Liver (tissue), 3 donors: ENCODE results near the gene P2RY14.

Source experiments
- ATF3 ChIP-seq: IDR thresholded peaks from 2 replicates; pipeline ENCODE4 v1.6.1; 2016; ENCODE audit warnings: antibody characterized with exemption
- HNF4A ChIP-seq, 2 donors: conservative IDR thresholded peaks; 2 replicates each; pipeline ENCODE4 v1.6.1; 2016; ENCODE audit warnings: antibody characterized with exemption in 2 of 2, mild to moderate bottlenecking in 2 of 2
- SP1 ChIP-seq: IDR thresholded peaks from 2 replicates; pipeline ENCODE4 v1.6.1; 2018; ENCODE audit warnings: antibody characterized with exemption, mild to moderate bottlenecking
- TAF1 ChIP-seq: conservative IDR thresholded peaks from 2 replicates; pipeline ENCODE4 v1.6.1; 2016; ENCODE audit warnings: antibody characterized with exemption, mild to moderate bottlenecking
- TF ChIP-seq, protein P1 (sequence below): fragments of 150-350 bp; IDR thresholded peaks from 2 replicates; pipeline ENCODE4 v1.5.1; 2017; ENCODE audit warnings: improper control_type of control experiment, low read depth, low read length; ENCODE audit not compliant: missing input control
- TF ChIP-seq, protein P2 (sequence below): IDR thresholded peaks from 2 replicates; pipeline ENCODE4 v1.6.1; 2016; ENCODE audit warnings: antibody characterized with exemption
- donor health status: healthy.
- donor health status: healthy.

DNA sequence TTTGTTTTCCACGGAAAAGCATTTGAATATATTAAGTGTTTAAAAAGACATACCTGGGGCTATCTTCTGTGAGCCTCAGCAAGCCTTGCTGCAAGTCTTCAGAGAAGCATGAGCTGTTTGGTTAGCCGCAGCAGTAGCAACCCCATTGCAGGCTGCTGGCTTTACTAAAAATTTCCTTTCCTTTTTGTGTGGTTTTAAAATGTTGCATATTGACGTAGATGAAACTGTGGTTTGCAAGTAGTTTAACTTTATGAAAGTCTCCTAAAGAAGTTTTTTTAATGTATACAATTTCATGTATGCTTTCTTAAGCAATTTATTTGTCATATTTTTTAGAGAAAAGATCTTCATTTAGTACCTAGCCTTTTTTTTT is 75.3 kb downstream of the P2RY14 start, which contains the start of gene GPR171:
- TF ChIP-seq, protein P1, sequence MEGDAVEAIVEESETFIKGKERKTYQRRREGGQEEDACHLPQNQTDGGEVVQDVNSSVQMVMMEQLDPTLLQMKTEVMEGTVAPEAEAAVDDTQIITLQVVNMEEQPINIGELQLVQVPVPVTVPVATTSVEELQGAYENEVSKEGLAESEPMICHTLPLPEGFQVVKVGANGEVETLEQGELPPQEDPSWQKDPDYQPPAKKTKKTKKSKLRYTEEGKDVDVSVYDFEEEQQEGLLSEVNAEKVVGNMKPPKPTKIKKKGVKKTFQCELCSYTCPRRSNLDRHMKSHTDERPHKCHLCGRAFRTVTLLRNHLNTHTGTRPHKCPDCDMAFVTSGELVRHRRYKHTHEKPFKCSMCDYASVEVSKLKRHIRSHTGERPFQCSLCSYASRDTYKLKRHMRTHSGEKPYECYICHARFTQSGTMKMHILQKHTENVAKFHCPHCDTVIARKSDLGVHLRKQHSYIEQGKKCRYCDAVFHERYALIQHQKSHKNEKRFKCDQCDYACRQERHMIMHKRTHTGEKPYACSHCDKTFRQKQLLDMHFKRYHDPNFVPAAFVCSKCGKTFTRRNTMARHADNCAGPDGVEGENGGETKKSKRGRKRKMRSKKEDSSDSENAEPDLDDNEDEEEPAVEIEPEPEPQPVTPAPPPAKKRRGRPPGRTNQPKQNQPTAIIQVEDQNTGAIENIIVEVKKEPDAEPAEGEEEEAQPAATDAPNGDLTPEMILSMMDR: no peak
- TF ChIP-seq TAF1: no peak
- TF ChIP-seq ATF3: no peak
- no peak for TF ChIP-seq SP1
- TF ChIP-seq, protein P2, sequence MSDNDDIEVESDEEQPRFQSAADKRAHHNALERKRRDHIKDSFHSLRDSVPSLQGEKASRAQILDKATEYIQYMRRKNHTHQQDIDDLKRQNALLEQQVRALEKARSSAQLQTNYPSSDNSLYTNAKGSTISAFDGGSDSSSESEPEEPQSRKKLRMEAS: no peak
- no peak for TF ChIP-seq HNF4A (conservative IDR thresholded peaks at IDR 0.05)
